Measurements from ENCODE around the gene GLTPD2. TPM values are rescaled to one million over a fixed set of nuclear protein-coding genes. Genes with fewer than 3 reads are reported as not detected.

The GLTPD2 gene
- total and polyA plus RNA-seq, 2 donors from 2014 or later = 0.35 to 12.5 TPM

- no peak for TF ChIP-seq CTCF (IDR thresholded peaks at IDR 0.05; ENCODE audit: borderline replicate concordance, extremely low read depth, insufficient read depth)
Measured at GRCh38 chr17:4777969-4778760, 10.6 kb upstream of the GLTPD2 start.

GRCh38 chr17:4780325-4780955 lies 8.3 kb upstream of the GLTPD2 start:
- TF ChIP-seq CTCF (IDR thresholded peaks at IDR 0.05; ENCODE audit: borderline replicate concordance, extremely low read depth, insufficient read depth) = no peak
- FAIRE-seq = no peak
- H3K27ac ChIP-seq (ENCODE audit: low read depth in 2 of 2, low read length in 2 of 2) = no peak overlapping the region
- no peaks in the 10 kb centered on the region for H3K36me3 ChIP-seq (ENCODE audit: control insufficient read depth in 2 of 3, insufficient read depth in 3 of 3, low read length in 3 of 3)
- peak in 1 of 5 donors; percentile 59 for DNase-seq
- H3K9ac ChIP-seq (ENCODE audit: low read length in 3 of 3) = no peak overlapping the region
- no peaks in the 10 kb centered on the region for H3K9me3 ChIP-seq (ENCODE audit: control insufficient read depth in 2 of 3, insufficient read depth in 1 of 3, low read length in 3 of 3)
- intact Hi-C loops (cut with DNase I) = no loop called here
- H3K4me3 ChIP-seq (ENCODE audit: low read length in 3 of 3) = no peak overlapping the region
- H3K27me3 ChIP-seq (ENCODE audit: control insufficient read depth, insufficient read depth, low read length) = peaks cover 18% of the 10 kb centered on the region
- peaks cover 0 to 3% (median 0%) of the 10 kb centered on the region in 3 donors for H3K4me1 ChIP-seq (ENCODE audit: control insufficient read depth in 2 of 3, insufficient read depth in 2 of 3, low read depth in 1 of 3, low read length in 3 of 3)

More at GRCh38 chr17:4777969-4778760, 10.6 kb upstream of the GLTPD2 start:
- no peak overlapping the region for H3K9ac ChIP-seq (ENCODE audit: low read length in 3 of 3)
- H3K4me3 ChIP-seq (ENCODE audit: low read length in 3 of 3) = no peak overlapping the region
- DNase-seq = peak in 2 of 5 donors; percentile 8 to 26
- H3K36me3 ChIP-seq (ENCODE audit: control insufficient read depth in 2 of 3, insufficient read depth in 3 of 3, low read length in 3 of 3) = no peaks in the 10 kb centered on the region
- FAIRE-seq = no peak
- no peak overlapping the region for H3K27ac ChIP-seq (ENCODE audit: low read depth in 2 of 2, low read length in 2 of 2)
- no peaks in the 10 kb centered on the region for H3K9me3 ChIP-seq (ENCODE audit: control insufficient read depth in 2 of 3, insufficient read depth in 1 of 3, low read length in 3 of 3)
- H3K4me1 ChIP-seq (ENCODE audit: control insufficient read depth in 2 of 3, insufficient read depth in 2 of 3, low read depth in 1 of 3, low read length in 3 of 3) = no peaks in the 10 kb centered on the region
- H3K27me3 ChIP-seq (ENCODE audit: control insufficient read depth, insufficient read depth, low read length) = no peaks in the 10 kb centered on the region
- intact Hi-C loops (cut with DNase I) = no loop called here

- H3K36me3 ChIP-seq (ENCODE audit: control insufficient read depth in 2 of 3, insufficient read depth in 3 of 3, low read length in 3 of 3) = no peaks in the 10 kb centered on the region
- peak in 1 of 5 donors; percentile 61 for DNase-seq
- H3K9ac ChIP-seq (ENCODE audit: low read length in 3 of 3) = no peak overlapping the region
- H3K27me3 ChIP-seq (ENCODE audit: control insufficient read depth, insufficient read depth, low read length) = peaks cover 24% of the 10 kb centered on the region
- H3K4me3 ChIP-seq (ENCODE audit: low read length in 3 of 3) = no peak overlapping the region
- no peaks in the 10 kb centered on the region for H3K9me3 ChIP-seq (ENCODE audit: control insufficient read depth in 2 of 3, insufficient read depth in 1 of 3, low read length in 3 of 3)
- FAIRE-seq = no peak
- peaks cover 0 to 11% (median 0%) of the 10 kb centered on the region in 3 donors for H3K4me1 ChIP-seq (ENCODE audit: control insufficient read depth in 2 of 3, insufficient read depth in 2 of 3, low read depth in 1 of 3, low read length in 3 of 3)
- no peak for TF ChIP-seq CTCF (IDR thresholded peaks at IDR 0.05; ENCODE audit: borderline replicate concordance, extremely low read depth, insufficient read depth)
- no peak overlapping the region for H3K27ac ChIP-seq (ENCODE audit: low read depth in 2 of 2, low read length in 2 of 2)
- intact Hi-C loops (cut with DNase I) = no loop called here
Measured at GRCh38 chr17:4782652-4783051, 6.1 kb upstream of the GLTPD2 start.

All from kidney (tissue), 14 donors.